GM21619 (cell line): ENCODE measurements around the gene LDLRAD3.
"Not testable (repeated sequence)": the region's sequence is repeated elsewhere in the genome, so short reads cannot be mapped to it uniquely, and the experiment has no call there.

Source experiments
- ATAC-seq: cut with Tn5 transposase; IDR thresholded peaks from one replicate; pipeline ENCODE4 v1.9.1; 2021; ENCODE audit not compliant: unreplicated experiment

LDLRAD3 gene

GRCh38 chr11:35986947-35987346 is 43.1 kb downstream of the LDLRAD3 start:
- ATAC-seq = no peak

DNA sequence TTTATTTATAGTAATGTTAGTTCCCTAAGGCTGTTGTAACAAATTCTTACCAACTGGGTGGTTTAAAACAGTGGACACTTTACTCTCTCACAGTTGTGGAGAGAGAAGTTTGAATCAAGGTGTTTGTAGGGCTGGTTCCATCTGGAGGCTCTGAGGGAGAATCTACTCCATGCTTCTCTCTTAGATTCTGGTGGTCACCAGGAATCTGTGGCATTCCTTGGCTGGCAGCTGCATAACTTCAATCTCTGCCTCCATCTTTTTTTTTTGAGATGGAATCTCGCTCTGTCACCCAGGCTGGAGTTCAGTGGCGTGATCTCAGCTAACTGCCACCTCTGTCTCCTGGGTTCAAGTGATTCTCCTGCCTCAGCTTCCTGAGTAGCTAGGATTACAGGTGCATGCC is 46.3 kb downstream of the LDLRAD3 start:
- no peak for ATAC-seq

GRCh38 chr11:35990816-35991215 is 47.0 kb downstream of the LDLRAD3 start:
- no peak for ATAC-seq

DNA sequence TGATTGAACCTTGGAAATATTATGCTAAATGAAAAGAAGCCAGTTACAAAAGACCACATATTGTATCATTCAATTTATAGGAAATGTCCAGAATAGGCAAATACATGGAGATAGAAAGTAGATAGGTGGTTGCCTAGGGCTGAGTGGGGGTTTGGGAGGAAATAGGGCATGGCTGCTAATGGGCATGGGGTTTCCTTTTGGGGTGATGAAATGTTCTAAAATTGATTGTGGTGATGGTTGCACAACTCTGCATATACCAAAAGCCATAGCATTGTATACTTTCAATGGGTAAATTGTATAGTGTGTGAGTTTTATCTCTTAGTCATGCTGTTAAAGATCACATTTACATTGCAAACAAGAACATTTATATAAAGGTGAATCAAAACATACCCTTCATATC is 48.7 kb downstream of the LDLRAD3 start:
- no peak for ATAC-seq

DNA sequence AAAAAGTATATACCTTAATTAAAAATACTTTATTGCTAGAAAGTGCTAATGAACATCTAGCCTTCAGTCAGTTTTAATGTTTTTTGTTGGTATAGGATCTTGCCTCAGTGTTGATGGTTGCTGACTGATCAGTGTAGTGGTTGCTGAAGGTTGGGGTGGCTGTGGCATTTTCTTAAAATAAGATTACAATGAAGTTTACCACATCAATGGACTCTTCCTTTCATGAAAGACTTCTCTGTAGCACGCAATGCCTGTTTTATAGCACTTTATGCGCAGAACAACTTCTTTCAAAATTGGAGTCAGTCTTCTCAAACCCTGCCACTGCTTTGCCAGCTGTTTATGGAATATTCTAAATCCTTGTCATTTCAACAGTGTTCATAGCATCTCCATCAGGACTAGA is 50.6 kb downstream of the LDLRAD3 start:
- ATAC-seq = no peak

- ATAC-seq = no peak
Measured at GRCh38 chr11:35995681-35996271, 51.9 kb downstream of the LDLRAD3 start.

GRCh38 chr11:35997902-35998520 is 54.1 kb downstream of the LDLRAD3 start:
- ATAC-seq = no peak

GRCh38 chr11:35998634-35999033 is 54.8 kb downstream of the LDLRAD3 start:
- no peak for ATAC-seq

DNA sequence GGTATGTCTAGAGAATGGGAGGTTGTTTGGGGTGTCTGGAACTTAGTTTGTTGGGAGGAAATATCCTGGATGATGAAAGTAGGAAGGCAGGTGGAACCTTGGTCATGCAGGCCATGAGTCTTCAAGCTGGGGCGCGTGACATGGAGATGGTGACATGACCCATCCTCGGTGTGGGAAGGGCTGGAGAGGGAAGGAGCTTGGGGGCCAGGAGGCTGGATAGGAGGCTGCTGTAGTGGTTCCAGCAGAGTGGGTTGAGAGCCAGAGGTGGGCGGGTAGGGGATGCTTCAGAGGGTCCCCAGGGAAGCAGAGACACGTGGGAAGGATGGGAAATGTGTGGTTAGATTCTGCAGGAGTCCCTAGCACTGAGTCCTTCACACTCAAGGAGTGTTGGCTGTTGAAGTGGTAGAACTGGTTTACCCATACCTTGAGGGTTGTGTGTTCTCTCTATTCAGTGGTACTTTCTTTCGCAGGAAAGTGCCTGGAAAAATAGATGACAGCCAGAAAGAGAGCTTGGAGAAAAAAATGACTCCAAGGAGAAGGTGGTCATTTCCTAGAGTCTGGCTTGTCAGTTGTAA is 56.8 kb downstream of the LDLRAD3 start:
- no peak for ATAC-seq

DNA sequence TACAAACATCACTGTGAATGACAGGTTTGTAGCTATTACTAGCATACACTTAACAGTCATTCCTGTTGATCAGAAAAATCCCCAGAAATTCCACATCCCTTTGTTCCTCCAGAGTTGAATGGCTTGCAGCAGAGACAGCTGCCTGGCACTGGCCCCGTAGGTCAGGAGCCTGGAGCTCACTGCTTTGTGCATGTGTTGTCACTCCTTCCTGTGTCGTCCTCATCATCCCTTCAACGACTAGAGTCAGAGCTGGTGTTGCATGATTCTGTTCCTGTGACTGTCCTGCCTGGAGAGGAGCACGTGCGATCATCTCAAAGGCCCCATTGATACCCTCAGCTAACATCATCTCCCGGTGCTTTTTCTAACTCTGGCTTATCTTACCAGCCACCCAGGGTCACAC is 58.3 kb downstream of the LDLRAD3 start:
- ATAC-seq = no peak

DNA sequence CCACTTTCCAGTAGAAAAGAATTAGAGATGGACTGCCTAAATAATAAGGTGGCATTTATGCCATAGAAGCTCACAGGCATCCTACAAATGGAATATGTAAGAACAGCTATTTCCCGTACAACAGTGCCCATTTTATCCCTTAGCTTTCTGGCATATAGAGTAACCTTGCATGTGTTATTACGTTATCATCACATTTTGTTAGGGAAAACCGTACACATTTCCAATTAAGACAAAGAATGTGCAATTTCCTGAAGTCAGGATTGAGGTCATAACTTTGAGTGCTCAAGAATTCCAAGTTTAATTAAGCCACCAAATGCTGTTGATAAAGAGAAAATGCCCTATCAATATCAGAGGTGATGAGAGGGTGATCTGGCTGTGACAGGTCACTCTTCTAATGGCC is 58.9 kb downstream of the LDLRAD3 start:
- no peak for ATAC-seq

GRCh38 chr11:36006556-36006955 is 62.7 kb downstream of the LDLRAD3 start:
- no peak for ATAC-seq

DNA sequence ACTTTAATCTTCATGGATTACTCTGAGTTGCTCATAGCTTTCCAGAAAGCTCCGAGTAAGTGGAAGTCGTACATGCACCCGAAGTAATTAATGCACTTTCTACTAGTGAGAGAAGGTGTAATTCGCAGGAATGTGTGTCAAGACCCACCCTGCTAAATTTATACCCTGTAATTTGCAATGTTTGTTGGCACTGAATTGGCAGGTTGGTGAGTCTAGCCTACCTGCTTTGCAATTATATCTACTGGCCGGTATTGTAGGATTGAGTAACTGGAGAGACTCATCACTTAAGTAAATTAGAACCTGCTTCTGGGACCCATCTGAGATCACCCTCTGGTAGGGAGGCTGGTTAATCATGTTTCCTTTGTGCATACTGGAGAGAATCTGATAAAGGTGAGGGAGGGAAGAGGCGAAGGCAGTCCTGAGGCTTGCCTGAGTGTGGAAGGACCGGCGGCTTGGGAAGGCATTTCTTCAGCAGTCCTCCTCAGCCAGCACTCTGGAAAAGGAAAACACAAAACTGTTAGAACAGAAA is 63.3 kb downstream of the LDLRAD3 start:
- ATAC-seq = no peak

DNA sequence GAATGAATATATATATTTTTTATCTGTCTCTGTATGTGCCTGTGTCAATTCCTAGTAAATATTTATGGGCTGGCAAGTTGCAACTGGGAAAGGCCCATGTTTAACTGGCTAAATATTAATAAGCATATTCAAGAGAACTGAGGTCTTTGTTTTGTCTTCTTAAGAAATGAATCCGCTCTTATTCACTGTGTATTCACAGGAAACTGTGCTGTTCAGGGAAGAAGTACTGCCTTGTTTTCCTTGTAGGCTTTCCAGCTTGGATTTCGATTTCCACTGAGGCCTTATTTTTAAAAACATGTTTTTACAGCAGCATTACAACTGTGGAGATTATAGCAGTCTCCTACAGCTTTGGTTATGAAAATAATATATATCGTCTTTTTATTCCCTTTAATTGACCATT is 64.7 kb downstream of the LDLRAD3 start:
- ATAC-seq = no peak

- ATAC-seq = no peak
Measured at GRCh38 chr11:36009473-36009872, 65.6 kb downstream of the LDLRAD3 start.

DNA sequence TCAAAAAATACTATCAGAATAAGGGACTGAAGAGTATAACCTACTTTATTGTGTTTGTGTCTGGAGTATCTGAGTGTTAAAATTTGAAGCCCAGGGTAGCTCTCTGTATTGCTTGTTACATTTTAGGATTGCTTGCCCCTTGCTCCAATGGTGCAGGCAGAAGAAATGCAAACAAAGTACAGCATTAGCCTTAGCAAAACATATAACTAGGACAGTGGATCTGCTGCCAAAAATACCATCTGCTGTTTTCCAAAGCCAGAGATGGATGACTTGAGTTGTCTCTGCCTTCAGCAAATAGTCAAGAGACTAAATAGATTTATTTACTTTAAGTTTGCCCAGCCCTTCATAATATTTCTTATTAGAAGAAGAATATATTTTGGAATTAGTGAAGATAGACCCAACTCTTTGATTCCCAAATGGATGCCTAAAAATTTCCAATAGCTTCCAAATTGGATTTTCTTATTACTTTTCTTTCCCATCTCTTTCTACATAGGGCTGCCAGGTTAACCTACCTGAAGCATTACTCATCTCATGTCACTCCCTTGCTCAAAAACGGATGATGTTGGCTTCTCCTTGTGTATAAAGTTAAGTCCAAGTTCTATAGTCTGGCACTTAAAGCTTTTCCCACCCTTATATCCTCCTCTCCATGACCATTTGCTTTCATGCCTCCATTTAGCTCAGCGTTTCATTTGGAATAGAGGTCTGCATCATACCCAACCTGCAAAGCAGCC is 66.3 kb downstream of the LDLRAD3 start:
- no peak for ATAC-seq

DNA sequence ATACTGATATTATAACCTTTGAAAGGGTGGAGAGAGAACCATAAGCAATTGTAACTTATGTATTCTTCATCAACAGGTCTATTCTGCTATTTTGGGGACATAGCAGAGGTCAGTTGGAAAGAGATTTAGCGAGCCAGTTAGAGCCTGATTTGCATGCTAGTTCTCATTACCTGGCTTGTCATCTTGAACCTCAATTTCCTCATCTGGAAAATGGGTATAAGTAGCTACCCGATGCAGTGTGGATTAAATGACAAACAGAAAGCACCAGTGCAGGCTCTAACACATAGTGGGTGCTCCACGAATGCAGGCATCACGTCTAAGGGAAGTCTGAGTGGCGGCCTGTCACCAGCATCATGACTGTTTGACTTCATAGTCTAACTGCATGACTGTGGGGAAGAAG is 67.7 kb downstream of the LDLRAD3 start:
- no peak for ATAC-seq

DNA sequence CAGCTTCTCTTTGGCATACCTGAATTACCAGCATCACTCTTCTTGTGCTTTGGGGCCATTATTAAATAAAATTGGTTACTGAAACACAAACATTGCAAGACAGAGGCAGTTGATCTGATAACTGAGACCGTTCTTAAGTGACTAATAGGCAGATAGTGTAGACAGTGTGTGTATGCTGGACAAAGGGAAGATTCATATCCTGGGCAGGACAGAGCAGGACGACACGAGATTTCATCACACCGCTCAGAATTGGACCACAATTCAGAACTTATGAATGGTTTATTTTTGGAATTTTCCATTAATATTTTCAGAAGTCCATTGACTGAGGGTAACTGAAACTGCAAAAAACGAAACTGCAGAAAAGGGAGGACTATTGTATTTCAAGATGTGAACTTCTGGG is 68.6 kb downstream of the LDLRAD3 start:
- ATAC-seq = no peak

- no peak for ATAC-seq
Measured at GRCh38 chr11:36012979-36013378, 69.1 kb downstream of the LDLRAD3 start.

GRCh38 chr11:36013446-36013845 is 69.6 kb downstream of the LDLRAD3 start:
- ATAC-seq = not testable (repeated sequence)

DNA sequence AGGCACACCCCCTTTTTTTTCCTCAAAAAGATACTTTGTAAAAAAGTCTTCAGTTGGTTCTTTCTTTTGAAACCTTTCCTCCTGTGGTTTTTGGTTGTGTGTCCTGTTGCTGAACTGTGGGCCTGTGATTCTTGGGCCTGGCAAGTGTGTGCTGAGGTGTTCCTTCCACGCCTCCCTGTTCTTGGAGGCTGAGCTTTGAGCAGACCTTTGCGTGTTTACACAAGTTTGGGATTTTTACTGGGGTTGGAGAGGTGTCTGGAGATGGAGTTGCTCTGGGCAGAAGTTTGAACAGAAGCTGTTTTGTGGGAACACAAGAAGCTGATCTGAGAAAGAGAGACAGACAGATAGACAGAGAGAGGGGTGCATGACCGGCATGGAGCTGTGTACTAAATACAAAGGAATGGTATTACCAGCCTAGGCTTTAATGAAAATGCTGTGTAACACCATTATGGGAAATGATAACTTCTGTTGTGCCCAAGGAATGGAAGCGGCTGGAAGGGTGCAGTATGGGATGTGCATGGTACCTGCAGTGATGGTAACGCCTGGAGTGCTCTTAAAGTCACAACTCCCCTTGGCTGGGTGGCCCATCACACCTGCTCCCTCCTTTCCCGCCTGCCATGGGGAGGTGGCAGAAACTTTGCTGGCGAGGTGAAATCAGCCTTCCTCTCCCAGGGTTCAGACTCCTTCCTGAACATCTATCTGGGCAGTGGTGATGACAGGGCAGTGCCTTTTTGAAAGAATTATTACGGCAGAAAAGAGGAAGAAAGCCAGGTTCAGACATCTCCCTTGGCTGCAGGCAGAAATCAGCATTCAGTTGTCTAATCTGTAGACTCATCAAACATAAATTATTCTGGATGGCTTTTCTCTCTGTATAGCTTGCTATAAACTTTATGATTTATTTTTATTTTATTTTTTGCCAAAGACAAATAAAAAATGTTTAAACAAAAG is 70.4 kb downstream of the LDLRAD3 start:
- ATAC-seq = no peak
